NCI-H69 (cell line): Measurements from ENCODE around the gene SPEM3.
A peak's percentile ranks its signal among the peaks of the same experiment; 100 is the strongest.

ENCODE experiments used
- DNase-seq: peaks from one replicate; lab custom pipeline; 2025; lab: John Stamatoyannopoulos, UW

The SPEM3 gene

DNA sequence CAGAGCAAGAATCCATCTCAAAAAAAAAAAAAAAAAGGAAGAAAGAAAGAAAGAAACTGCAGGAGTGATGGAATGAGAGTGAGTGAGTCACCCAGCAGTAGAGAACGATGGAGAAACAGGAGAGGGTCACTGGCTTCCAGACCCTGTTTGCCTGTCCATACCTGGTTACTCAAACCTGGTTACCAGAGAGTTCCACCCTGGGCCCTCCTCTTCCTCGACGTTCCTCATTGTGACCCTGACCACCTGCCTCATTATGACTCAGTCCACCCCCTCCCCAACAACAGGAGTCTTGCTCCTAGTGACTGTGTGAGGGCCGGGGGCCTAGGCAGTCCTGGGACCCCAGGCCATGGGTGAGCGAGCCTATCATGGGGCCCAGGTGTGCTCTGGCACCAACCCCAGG is at the start of gene SPEM3:
Gene SPEM3 (plus strand): TSS at position 301 of the 400 bp plus-strand sequence. CDS start 46 bp downstream, at position 347.
- DNase-seq, result no peak

GRCh38 chr17:7379134-7379533 is 49.5 kb upstream of the SPEM3 start:
- DNase-seq, result no peak

DNA sequence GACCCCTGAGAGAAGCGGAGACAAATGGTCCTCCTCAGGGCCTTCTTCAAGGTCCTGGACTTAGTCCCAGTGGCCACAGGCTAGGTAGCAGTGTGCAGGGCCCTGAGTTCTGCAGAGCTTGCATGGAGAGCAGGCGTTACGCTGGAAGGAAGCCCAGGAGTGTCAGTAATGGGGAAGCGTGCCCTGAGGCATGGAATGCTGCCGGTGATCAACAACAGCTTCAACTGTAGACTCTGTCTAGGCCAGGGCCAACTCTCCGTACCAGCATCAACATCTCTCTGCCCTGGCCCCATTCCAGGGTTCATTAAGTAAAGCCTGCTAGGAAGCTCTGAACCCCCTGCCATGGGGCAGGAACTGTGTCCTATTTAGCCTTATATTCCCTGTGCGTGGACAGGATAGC is 48.3 kb upstream of the SPEM3 start:
- DNase-seq, result peak; percentile 78

DNA sequence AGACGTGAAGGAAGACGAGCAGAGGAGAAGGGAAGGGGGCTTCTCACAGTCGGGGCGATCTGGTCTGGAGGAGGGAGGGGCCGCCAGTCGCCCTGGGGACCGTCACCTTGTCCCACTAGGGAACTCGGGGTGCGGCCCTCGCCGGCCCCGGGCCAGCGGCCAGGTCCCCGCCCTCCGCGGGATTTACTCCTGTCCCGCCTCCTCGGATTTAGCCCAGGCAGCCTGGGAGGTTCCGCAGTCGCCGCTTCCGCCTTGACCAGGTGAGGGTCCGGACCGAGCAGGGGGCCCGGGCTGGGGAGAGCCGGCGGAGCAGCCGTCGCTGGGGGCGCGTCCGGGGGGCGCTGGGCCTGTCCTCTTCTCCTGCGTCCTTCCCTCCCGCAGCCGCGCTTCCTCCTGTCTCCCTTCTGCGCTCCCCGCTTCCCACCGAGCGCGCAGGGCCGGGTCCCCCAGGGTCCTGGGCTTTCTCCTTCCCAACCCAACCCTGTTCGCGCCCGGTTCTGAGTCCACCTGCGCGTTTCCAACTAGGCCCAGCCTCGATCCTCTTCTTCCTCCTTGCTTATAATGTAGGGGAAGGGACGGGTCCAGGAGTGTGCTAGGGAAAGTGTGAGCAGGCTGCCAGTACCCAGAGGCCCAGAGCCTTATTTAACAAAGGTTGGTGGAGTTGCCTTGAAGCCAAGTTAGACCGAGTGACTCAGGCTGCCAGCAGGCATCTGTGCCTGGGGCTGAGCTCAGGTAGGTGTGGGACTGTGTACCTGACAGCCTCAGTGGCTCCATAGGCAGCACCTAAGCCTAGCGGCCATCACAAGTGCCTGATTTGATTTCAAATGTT is 47.6 kb upstream of the SPEM3 start, which contains the start of gene TNK1:
Gene TNK1 (plus strand): TSS at position 235 of the 829 bp plus-strand sequence. CDS start 1,838 bp downstream, outside the sequence.
- peak; percentile 18 for DNase-seq

DNA sequence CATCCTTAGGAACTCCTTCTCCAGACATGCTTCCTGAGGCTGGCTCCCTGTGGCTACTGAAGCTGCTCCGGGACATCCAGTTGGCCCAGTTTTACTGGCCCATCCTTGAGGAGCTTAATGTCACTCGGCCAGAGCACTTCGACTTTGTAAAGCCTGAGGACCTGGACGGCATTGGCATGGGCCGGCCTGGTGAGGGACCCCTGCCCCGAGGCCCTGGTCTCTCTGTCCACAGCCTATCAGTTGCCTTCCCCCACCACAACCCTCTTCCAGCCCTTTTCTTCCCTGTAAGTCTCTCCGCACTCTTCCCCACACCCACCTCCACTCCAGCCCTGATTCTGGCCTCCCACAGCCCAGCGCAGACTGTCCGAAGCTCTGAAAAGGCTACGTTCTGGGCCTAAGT is 45.8 kb upstream of the SPEM3 start:
- no peak for DNase-seq

DNA sequence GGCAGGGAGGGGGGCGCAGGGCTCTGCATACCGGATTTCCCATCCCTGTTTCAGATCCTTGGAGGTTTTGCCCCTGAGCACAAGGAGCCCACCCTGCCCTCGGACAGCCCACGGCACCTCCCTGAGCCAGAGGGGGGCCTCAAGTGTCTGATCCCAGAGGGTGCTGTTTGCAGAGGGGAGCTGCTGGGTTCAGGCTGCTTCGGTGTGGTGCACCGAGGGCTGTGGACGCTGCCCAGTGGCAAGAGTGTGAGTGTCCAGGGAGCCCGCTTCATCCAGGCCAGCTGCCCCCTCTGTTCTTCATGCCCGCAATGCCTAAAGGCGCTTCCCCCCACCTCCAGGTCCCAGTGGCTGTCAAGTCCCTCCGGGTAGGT is 45.3 kb upstream of the SPEM3 start:
- DNase-seq, result no peak

DNA sequence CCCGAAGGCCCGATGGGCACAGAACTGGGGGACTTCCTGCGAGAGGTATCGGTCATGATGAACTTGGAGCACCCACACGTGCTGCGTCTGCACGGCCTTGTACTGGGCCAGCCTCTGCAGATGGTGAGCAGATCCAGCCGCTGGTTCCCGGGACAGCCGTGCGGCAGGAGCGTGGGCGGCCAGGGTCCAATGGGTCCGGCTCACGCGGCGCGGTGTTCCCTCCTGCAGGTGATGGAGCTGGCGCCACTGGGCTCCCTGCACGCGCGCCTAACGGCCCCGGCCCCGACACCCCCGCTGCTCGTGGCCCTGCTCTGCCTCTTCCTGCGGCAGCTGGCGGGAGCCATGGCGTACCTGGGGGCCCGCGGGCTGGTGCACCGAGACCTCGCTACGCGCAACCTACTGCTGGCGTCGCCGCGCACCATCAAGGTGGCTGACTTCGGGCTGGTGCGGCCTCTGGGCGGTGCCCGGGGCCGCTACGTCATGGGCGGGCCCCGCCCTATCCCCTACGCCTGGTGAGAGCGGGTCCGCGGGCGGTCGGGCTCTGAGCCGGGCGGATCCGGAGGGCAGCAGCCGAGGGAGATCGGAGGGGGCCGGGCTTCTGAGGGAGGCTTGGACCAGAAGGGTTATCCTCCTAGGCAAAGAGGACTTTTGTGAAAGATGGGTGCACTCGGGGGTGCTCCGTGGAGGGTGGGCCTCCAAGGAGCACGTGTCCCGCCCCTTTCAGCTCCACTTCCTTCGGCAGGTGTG is 44.7 kb upstream of the SPEM3 start:
- DNase-seq, result peak; percentile 80

DNA sequence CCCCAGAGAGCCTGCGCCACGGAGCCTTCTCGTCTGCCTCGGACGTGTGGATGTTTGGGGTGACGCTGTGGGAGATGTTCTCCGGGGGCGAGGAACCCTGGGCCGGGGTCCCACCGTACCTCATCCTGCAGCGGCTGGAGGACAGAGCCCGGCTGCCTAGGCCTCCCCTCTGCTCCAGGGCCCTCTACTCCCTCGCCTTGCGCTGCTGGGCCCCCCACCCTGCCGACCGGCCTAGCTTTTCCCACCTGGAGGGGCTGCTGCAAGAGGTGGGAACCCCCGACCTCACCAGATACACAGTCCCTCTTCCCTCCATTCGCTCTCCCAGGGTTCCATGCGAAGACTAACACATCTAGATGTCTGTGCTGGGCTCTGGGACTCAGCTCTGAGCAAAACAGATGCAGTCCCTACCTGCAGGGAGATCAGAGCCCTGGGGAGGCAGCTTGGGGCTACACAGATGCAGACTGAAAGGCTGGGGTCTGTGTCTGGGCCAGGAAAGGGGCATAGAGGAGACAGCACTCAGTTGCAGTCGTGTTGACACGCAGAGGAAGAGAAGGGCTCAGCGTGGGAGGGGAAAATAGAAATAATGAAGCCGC is 44.1 kb upstream of the SPEM3 start:
- DNase-seq, result no peak

DNA sequence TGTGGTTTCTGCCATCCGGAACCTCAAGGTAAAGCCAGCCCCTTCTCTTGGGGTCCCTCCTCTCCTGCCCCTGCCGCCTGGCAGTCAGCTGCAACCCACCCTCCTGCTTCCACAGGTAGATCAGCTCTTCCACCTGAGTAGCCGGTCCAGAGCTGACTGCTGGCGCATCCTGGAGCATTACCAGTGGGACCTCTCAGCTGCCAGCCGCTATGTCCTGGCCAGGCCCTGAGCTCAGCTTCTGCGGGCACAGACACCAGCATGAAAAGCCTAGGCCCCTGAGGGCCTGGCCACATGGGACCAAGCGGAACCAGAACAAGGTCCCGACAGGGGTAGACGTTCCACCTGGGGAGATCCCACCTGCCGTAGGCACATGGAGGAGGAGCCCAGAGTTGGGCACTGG is 39.8 kb upstream of the SPEM3 start:
- no peak for DNase-seq

- DNase-seq, result no peak
Observed at GRCh38 chr17:7389924-7390910, 38.4 kb upstream of the SPEM3 start.

- no peak for DNase-seq
Observed at GRCh38 chr17:7391307-7391706, 37.4 kb upstream of the SPEM3 start.

DNA sequence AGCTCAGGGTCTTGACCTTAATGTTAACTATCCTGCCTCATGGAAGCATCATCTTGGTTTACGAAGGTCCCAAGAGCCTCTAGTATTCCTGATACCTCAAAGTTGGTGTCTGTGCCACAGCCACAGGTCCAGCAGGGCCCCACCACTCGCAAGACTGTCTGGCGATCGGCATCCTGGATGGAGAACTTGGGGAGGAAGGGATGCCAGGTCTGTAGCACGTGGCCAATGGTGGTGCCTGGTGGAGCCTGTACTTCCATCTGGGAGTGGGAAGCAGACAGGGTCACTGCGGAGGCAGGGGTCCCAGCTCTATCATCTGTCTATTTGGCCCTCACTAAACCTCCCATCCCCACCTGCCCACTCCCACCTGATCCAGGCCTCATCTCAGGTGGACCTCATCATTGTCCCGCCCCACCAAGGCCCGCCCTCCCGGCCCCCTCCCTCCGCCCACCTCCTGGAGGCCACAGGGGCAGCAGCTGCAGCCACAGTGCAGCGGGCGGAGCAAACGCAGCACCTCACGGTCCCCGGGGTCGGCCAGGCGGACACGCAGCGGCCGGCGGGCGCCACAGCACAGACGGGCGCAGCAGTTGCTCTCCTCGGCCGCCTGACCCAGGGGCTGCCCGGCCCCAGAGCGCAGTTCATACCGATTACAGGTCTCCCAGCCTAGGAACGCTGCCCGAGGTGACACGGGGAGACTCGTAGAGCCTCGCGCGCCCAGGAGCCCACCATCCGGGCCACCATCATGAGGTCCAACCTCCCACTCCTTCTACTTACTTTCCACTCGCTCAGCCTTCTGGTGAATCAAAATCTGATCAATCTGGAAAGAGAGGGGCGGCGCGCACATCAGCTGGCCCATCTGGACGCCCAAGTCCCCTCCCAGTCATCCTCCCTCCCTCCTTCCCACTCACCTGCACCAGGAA is 35.7 kb upstream of the SPEM3 start:
- no peak for DNase-seq

DNA sequence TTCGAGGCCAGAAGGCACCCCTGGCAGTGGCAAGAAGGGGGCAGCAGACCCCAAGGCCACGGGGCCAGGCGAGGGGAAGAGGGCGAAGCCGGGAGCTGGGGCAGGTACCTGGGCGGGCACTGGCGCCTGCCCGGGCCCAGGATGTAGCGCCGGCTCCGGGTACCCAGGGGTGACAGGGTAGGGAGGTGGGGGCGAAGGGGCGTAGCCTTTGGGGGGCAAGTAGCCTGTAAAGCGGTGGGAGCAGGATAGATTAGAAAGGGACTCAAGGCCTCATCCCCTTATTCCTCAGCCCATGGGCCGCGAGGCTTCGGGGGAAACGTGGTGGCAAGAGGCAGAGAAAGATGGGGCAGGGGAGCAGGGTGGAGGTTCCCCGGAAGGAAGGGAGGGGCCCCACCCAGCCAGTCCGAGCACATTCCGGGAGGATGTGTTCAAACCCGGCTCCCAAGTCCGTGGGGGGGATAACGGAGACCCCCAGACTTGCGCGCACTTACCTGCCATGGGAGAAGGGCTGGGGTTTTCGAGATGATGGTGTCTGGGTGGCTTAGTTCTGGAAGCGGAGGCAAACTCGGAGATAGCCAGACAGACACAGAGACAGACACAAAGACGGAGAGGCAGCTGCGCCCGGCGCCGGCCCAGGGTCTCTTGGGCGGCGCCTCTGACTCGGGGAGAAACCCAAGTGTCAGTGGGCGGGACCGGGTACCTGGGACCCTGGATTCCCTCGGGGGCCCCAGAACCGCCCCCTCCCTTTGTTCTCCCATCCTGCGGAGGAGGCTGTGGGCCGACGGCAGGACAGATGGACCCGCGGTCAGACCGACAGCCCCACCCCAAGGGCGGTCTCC is 34.8 kb upstream of the SPEM3 start:
- peak; percentile 68 for DNase-seq

GRCh38 chr17:7394452-7395191 is 34.0 kb upstream of the SPEM3 start, which contains the start of gene PLSCR3:
PLSCR3 (minus strand) TSS chr17:7394525; CDS start chr17:7394110, 415 bp downstream.
- peak; percentile 83 for DNase-seq

- no peak for DNase-seq
Observed at GRCh38 chr17:7396147-7396546, 32.5 kb upstream of the SPEM3 start.

DNA sequence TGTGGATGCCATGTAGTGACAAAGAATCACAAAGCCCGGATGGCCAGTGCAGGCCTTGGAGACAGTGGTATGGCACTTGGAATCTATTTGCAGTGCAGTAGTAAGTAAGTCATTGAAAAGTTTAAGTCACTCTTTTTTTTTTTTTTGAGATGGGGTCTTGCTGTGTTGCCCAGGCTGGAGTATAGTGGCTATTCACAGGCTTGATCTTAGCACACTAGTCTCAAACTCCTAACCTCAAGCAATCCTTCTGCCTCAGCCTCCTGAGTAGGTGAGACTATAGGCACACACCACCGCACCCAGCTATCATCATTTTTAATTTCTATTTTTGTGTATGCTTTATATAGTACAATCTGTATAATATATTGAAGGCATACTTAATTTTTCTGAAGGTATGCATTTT is 30.0 kb upstream of the SPEM3 start:
- no peak for DNase-seq

DNA sequence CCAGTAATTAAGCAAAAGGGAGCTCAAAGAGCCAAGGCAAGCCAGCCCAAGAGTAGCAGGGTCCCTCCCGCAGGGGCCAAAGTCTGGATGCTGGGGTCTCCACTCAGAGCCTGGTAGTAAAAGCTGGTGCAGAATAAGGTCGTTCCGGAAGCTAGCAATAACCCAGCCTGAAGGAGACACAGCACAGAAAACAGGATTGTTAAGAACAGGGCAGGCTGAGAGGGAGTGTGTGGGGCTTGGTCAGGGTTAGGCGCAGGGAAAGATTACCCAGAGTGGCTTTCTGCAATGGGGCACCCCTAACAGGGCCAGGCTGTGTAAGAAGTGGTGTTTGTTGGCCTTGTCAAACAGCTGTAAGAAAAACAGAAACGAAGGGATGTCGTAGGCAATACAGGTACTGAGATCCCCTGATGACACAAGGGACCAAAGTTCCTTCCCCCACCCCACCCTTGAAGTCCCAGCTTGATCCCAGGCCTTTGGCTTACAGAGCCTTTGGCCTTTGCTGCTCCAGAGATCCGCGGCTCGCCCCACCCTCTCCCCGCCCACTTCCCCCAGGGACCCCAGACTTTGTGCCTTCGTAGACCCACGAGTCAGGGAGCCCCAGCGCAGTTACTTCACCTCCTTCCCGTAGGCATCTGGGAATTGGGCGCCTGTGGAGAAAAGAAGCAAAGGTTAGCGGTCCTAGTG is 25.5 kb upstream of the SPEM3 start:
- peak; percentile 51 for DNase-seq

DNA sequence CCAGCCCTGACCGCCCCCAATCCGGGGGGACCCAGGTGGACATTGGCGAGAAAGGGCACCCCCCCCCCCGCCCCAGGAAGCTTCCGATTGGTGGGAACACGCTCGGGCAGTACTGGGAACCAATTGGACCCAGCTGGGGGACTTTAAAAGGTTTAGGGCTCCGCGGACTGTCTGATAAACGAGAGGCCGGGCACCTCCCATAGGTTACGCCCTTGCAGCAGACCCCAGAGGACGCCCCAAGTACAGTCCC is 25.0 kb upstream of the SPEM3 start:
- DNase-seq, result no peak
